Measurements from ENCODE around the gene ADIRF. TPM values are rescaled to one million over a fixed set of nuclear protein-coding genes. Genes with fewer than 3 reads are reported as not detected.
"Not testable (repeated sequence)": the region's sequence is repeated elsewhere in the genome, so short reads cannot be mapped to it uniquely, and the experiment has no call there.

The ADIRF gene
- polyA plus RNA-seq, 5 donors, result 5.4 to 31.3 (median 12.0) TPM

- no peak for DNase-seq
These were observed 8.2 kb downstream of the ADIRF start for GRCh38 chr10:86976362-86977056.

GRCh38 chr10:86978457-86978856 is 10.2 kb downstream of the ADIRF start:
- not testable (repeated sequence) for DNase-seq

GRCh38 chr10:86979296-86979818 is 11.1 kb downstream of the ADIRF start:
- DNase-seq, result no peak

DNA sequence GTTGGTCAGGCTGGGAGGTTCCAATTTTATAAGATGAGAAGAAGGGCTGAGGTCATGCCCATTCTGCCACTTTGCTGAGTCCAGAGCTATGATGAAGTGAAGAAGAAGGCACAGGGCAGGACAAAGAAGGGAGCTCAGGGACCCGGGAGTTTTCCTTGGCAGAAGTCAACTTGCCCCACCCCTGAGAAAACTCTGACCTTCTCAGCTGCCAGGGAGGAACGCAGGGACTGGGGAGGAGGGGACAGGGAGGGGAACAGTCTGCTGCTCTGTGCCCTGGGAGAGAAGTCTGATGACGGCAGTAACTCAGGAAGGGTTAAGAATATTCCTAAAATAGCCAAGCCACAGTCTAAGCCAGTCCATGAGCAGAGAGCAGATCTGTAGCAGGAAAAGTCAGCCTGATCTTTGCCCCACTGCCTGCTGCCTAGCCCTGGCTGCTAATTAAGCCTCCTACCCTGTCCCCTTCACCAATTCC is 11.7 kb downstream of the ADIRF start:
- DNase-seq, result no peak

- DNase-seq, result not testable (repeated sequence)
These were observed 12.7 kb downstream of the ADIRF start for GRCh38 chr10:86981020-86981419.

GRCh38 chr10:86981716-86982115 is 13.4 kb downstream of the ADIRF start:
- no peak for DNase-seq

DNA sequence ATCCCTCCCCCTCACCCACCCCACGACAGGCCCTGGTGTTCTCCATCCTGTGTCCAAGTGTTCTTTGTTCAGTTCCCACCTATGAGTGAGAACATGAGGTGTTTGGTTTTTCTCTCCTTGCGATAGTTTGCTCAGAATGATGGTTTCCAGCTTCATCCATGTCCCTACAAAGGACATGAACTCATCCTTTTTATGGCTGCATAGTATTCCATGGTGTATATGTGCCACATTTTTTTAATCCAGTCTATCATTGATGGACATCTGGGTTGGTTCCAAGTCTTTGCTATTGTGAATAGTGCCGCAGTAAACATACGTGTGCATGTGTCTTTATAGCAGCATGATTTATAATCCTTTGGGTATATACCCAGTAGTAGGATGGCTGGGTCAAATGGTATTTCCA is 16.2 kb downstream of the ADIRF start:
- DNase-seq, result not testable (repeated sequence)

DNA sequence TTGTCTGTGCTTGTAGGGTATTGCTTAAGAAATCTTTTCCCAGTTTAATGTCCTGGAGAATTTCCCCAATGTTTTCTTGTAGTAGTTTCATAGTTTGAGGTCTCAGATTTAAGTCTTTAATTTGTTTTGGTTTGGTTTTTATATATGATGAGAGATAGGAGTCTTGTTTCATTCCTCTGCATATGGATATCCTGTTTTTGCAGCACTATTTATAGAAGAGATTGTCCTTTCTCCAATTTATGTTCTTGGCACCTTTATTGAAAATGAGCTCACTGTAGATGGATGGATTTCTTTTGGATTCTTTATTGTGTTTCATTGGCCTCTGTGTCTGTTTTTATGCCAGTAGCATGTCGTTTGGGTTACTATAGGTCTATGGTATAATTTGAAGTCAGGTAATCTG is 20.2 kb downstream of the ADIRF start:
- DNase-seq, result no peak

DNA sequence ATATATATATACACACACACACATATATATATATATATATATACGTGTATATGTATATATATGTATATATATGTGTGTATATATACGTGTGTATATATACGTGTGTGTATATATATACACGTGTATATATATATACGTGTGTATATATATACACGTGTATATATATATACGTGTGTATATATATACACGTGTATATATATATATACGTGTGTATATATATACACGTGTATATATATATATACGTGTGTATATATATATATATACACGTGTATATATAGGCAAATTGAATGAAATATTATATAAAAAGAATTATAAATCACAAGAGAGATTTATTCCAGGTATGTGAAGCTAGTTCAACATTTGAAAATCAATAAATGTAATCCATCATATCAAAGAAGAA is 23.1 kb downstream of the ADIRF start:
- DNase-seq, result not testable (repeated sequence)

GRCh38 chr10:86992456-86992855 is 24.2 kb downstream of the ADIRF start:
- no peak for DNase-seq

- no peak for DNase-seq
These were observed 24.6 kb downstream of the ADIRF start for GRCh38 chr10:86992929-86993328.

GRCh38 chr10:86999802-87000403 is 31.6 kb downstream of the ADIRF start:
- not testable (repeated sequence) for DNase-seq

- no peak for DNase-seq
These were observed 32.2 kb downstream of the ADIRF start for GRCh38 chr10:87000491-87000890.

DNA sequence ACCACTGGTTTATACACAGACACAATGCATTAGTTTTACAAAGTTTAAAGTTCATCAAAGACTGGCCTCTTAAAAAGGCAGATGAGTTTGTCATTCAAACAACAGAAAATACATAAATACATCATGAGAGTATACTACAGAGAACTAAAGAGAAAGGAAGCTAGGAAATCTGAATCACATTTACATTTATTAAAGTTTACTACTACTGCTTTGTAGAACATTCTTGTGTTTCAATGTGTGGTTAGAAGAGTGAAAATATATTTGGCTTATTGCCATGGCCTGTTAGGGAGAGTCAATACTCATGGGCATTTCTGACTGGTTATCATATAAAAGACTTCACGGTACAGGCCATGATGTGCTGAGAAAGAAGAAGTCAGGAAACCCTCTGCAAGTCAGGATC is 38.8 kb downstream of the ADIRF start:
- not testable (repeated sequence) for DNase-seq

GRCh38 chr10:87007674-87008073 is 39.4 kb downstream of the ADIRF start:
- DNase-seq, result not testable (repeated sequence)

- not testable (repeated sequence) for DNase-seq
These were observed 40.0 kb downstream of the ADIRF start for GRCh38 chr10:87008303-87008702.

DNA sequence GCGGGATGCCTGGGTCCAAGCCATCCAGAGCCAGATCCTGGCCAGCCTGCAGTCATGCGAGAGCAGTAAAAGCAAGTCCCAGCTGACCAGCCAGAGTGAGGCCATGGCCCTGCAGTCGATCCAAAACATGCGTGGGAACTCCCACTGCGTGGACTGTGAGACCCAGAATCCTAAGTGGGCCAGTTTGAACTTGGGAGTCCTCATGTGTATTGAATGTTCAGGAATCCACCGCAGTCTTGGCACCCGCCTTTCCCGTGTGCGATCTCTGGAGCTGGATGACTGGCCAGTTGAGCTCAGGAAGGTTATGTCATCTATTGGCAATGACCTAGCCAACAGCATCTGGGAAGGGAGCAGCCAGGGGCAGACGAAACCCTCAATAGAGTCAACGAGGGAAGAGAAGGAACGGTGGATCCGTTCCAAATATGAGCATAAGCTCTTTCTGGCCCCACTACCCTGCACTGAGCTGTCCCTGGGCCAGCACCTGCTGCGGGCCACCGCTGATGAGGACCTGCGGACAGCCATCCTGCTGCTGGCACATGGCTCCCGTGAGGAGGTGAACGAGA is 40.9 kb downstream of the ADIRF start:
- DNase-seq, result not testable (repeated sequence)

- DNase-seq, result not testable (repeated sequence)
These were observed 45.2 kb downstream of the ADIRF start for GRCh38 chr10:87013528-87013927.

GRCh38 chr10:87014986-87015716 is 46.9 kb downstream of the ADIRF start:
- not testable (repeated sequence) for DNase-seq

DNA sequence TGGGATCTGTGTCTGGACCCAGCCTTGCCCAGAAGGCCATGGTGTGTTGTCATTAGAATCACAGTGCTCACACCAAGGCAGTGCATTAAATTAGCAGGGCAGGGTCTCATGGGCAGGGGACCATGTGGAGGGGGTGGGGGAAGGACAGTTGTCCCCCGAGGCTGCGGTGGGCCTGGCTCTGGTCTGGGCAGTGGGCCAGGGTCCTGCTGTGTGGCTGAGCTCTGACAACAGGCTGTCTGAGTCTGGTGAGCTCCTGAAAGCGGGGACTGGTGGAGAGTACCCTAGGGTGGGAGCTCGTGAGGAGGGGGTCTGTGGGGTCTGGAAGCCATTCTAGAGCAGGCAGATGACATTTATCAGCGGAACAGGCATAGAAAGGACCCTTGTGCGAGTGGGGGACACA is 49.8 kb downstream of the ADIRF start:
- DNase-seq, result not testable (repeated sequence)

- DNase-seq, result not testable (repeated sequence)
These were observed 50.8 kb downstream of the ADIRF start for GRCh38 chr10:87019066-87019465.

DNA sequence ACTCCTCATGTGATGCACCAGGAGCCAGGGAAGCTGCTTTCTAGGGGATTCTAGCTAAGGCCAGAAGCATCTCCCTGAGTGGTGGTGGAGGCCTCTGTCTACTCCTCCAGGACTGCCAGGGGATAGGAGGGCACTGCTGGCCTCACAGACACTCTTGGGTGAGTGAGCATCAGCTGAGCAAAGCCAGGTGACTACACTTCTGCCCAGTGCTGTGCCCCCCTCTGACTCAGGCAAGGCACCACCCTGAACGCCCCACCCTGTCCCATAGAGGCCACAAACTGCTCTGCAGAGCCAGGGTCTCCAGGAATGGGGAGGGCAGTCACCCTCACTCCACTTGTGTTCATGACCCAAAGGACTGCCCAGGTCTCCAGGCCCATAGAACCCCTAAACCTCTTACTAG is 51.2 kb downstream of the ADIRF start:
- DNase-seq, result not testable (repeated sequence)
